Esophagus muscularis mucosa (tissue), 4 donors: Measurements from ENCODE around the gene EID3. TPM values are rescaled to one million over a fixed set of nuclear protein-coding genes. Genes with fewer than 3 reads are reported as not detected.

Experiments
- DNase-seq: peaks from one replicate; pipeline ENCODE4 v3.0.0-alpha.2; 2017; ENCODE audit errors: extremely low spot score
- H3K27ac ChIP-seq, 4 donors: fragments of 200-600 bp; sonication (generic); replicated peaks in 1 of 4; 1 replicate in 3 of 4; 2 replicates in 1 of 4; pipeline ENCODE4 v1.5.1; 2016 to 2019; ENCODE audit warnings: mild to moderate bottlenecking in 1 of 4
- H3K27me3 ChIP-seq, 4 donors: fragments of 200-600 bp; sonication (generic); one replicate each; pipeline versions ENCODE4 v1.5.1 to v1.6.0; 2016 to 2019
- H3K36me3 ChIP-seq, 4 donors: fragments of 200-600 bp; sonication (generic); one replicate each; pipeline ENCODE4 v1.5.1; 2016 to 2019
- H3K4me1 ChIP-seq, 4 donors: fragments of 200-600 bp; sonication (generic); one replicate each; pipeline ENCODE4 v1.5.1; 2016 to 2019
- H3K4me3 ChIP-seq, 4 donors: fragments of 200-600 bp; sonication (generic); 1 replicate in 2 of 4; 2 replicates in 2 of 4; pipeline ENCODE4 v1.5.1; 2016 to 2019; ENCODE audit warnings: mild to moderate bottlenecking in 4 of 4, moderate library complexity in 1 of 4
- H3K9me3 ChIP-seq, 4 donors: fragments of 200-600 bp; sonication (generic); 1 replicate in 3 of 4; 2 replicates in 1 of 4; pipeline ENCODE4 v1.5.1; 2016 to 2019
- EP300 ChIP-seq: sonication (generic); formaldehyde crosslinking; IDR thresholded peaks from one replicate; pipeline ENCODE4 v1.6.1; 2017; ENCODE audit warnings: antibody characterized with exemption
- POLR2A ChIP-seq: fragments of 450-650 bp; IDR thresholded peaks from one replicate; pipeline ENCODE4 v1.6.1; 2017; ENCODE audit warnings: antibody characterized with exemption, moderate library complexity, mild to moderate bottlenecking, low read depth
- POLR2AphosphoS5 ChIP-seq, 2 donors: sonication (generic); formaldehyde crosslinking; IDR thresholded peaks; one replicate each; pipeline ENCODE4 v1.6.1; 2017; ENCODE audit warnings: antibody characterized with exemption in 2 of 2
- WGBS: methylation state at CpG from one replicate; pipeline ENCODE4 v1.1.5; 2018; 5-methylcytosine and 5-hydroxymethylcytosine counted together
- intact Hi-C: fragments of 100-400 bp; cut with DNase I; formaldehyde crosslinking; loops from one replicate; pipeline ENCODE4 v1.15.1; 2023
- total RNA-seq, 4 donors: library from RNA; depleted of rRNA; stranded (reverse); fragments of >200 nt; gene quantifications; one replicate each; pipeline versions ENCODE4 v1.1.0 to v1.2.1, GENCODE V29; 2016
- TF ChIP-seq, protein P1 (sequence below), 3 experiments: fragments of 200-600 bp in 2 of 3; fragments of 450-650 bp in 1 of 3; sonication (generic) in 2 of 3; IDR thresholded peaks; one replicate each; pipeline ENCODE4 v1.5.1; 2017 to 2019; ENCODE audit warnings: antibody characterized with exemption in 3 of 3, mild to moderate bottlenecking in 2 of 3, moderate library complexity in 1 of 3

The EID3 gene
- total RNA-seq, 4 donors from 2014 or later = 7.6 to 19.5 (median 12.1) TPM

DNA sequence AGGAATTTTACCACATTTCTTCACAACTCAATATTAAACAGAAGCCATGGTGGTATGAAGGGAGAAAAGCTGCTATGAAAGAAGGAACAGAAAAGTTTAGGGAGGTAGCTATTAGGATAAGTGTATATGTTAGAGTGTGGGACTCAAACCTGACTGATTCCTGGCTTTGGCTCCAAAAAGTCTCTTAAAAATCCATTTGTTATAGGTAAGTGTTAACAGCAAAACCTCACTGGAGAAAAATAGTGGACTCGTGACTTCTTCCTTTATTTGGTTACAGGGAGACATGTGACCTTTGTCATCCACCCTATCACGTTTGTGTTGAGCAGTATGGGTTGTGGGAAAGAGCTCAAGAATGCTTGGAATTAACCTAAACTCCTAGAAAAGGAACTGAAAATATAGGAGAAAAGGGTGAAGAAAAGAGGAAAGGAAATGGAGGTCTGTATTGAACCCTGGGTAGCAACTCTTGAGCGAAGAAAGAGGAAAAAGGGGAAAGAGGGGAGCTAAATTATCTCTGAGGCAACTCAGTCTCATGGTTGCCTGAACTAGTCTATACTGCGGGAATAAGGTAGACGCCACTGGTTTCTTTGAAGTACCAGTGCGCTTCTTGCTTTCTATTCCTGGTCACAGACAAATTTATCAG lies 3.6 kb upstream of the EID3 start:
- TF ChIP-seq POLR2AphosphoS5 (IDR thresholded peaks at IDR 0.05) = peak in 1 of 2 donors; percentile 25
- TF ChIP-seq, protein P1, sequence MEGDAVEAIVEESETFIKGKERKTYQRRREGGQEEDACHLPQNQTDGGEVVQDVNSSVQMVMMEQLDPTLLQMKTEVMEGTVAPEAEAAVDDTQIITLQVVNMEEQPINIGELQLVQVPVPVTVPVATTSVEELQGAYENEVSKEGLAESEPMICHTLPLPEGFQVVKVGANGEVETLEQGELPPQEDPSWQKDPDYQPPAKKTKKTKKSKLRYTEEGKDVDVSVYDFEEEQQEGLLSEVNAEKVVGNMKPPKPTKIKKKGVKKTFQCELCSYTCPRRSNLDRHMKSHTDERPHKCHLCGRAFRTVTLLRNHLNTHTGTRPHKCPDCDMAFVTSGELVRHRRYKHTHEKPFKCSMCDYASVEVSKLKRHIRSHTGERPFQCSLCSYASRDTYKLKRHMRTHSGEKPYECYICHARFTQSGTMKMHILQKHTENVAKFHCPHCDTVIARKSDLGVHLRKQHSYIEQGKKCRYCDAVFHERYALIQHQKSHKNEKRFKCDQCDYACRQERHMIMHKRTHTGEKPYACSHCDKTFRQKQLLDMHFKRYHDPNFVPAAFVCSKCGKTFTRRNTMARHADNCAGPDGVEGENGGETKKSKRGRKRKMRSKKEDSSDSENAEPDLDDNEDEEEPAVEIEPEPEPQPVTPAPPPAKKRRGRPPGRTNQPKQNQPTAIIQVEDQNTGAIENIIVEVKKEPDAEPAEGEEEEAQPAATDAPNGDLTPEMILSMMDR (IDR thresholded peaks at IDR 0.05) = no peak
- Histone ChIP-seq H3K27me3 (no peaks in the 10 kb centered on the region), H3K4me3 (no peak overlapping the region), H3K36me3 (peaks cover 0 to 71% (median 29%) of the 10 kb centered on the region in 4 donors), H3K9me3 (no peaks in the 10 kb centered on the region), H3K27ac (peak overlapping the region; percentile 8 to 64 (median 56)), H3K4me1 (peaks cover 51 to 97% (median 93%) of the 10 kb centered on the region in 4 donors)
- WGBS = 65% methylated on average over 6 of the region's 6 CpGs
- DNase-seq = no peak
- intact Hi-C loops = loop anchor here (5.0 kb wide), 1 partner anchor 83 kb away; the partner anchor contains the start of gene TXNRD1

DNA sequence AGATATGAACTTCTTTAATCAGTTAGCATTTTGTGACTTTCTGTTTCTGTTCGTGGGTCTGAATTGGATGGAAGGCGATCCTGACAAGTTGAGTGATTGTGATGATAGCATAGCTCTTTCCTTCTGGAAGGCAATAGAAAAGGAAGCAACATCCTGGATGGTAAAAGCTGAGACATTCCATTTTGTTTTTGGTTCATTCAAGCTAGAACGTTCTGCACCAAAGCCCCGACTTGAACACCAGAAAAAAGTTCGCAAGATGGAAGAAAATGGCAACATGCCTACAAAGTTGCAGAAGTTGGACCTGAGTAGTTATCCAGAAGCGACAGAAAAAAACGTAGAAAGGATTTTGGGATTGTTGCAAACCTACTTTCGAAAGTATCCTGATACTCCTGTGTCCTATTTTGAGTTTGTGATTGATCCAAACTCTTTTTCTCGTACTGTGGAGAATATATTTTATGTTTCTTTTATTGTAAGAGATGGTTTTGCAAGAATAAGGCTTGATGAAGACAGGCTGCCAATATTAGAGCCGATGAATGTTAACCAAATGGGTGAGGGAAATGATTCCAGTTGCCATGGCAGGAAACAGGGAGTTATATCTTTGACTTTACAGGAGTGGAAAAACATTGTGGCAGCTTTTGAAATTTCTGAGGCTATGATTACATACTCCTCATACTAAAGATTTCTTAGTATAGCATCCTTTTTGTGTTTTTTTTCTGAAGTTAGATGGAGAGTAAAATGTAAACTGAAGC lies 896 bp downstream of the EID3 start:
- 61% methylated on average over 10 of the region's 10 CpGs for WGBS
- TF ChIP-seq, protein P1 (IDR thresholded peaks at IDR 0.05) = no peak
- peak in 1 of 2 donors; percentile 7 for TF ChIP-seq POLR2AphosphoS5 (IDR thresholded peaks at IDR 0.05)
- DNase-seq = no peak
- peak overlapping the region; percentile 55 to 63 (median 58) for H3K4me3 ChIP-seq
- H3K36me3 ChIP-seq = peaks cover 0 to 45% (median 7%) of the 10 kb centered on the region in 4 donors
- H3K27ac ChIP-seq = peak overlapping the region; percentile 71 to 88 (median 84)
- H3K4me1 ChIP-seq = peaks cover 56 to 92% (median 85%) of the 10 kb centered on the region in 4 donors
- H3K27me3 ChIP-seq = no peaks in the 10 kb centered on the region
- no peaks in the 10 kb centered on the region for H3K9me3 ChIP-seq
- intact Hi-C loops = loop anchor here (5.0 kb wide), 1 partner anchor 87 kb away; the partner anchor contains the start of gene TXNRD1

DNA sequence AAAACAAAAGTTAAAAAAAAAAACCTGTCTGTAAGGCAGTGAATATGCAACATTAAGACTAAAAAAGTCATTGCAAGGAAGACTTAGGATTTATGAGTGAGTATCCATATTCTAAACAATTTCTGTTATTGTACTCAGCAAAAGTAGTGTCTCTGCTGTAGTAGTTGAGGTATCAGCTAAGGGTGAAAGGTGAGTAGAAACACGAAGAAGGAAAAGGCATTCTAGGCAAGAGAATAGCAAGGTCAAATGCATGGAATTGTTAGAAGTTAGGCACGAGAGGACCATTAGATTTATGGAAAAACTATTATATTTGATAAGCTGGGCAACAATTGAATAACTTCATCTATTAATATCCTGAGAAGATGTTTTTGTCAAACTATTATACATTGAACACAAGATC lies 1.8 kb downstream of the EID3 start:
- intact Hi-C loops = no loop called here
- no peak for DNase-seq
- Histone ChIP-seq H3K36me3 (peaks cover 0 to 45% (median 12%) of the 10 kb centered on the region in 4 donors), H3K27ac (peak overlapping the region; percentile 6 to 87 (median 38)), H3K4me3 (peak overlapping the region in 1 of 4 donors; percentile 63), H3K4me1 (peaks cover 49 to 92% (median 82%) of the 10 kb centered on the region in 4 donors), H3K27me3 (no peaks in the 10 kb centered on the region), H3K9me3 (no peaks in the 10 kb centered on the region)
- 72% methylated on average over 2 of the region's 2 CpGs for WGBS
- TF ChIP-seq EP300 (no peak), POLR2A (no peak), POLR2AphosphoS5 (IDR thresholded peaks at IDR 0.05) (no peak)
- TF ChIP-seq, protein P1 (IDR thresholded peaks at IDR 0.05) = no peak

DNA sequence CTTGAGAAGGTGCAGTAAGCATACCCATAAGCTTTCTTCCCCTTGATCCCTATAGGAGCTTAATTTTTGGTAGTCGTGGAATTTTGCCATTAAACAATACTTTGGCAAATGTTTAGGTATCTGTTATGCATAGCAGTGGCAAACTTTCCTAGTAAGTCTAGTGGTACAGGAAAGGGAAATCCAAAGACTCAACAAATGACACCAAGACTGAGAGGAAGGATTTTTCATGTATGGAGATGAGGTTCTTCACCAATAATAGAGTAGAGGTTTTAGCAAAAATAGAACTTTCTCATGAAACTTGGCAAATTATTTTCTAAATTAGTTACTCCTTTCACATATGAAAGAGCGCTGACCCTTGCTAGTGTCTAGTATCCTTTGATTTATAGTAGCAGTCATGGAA lies 2.8 kb downstream of the EID3 start:
- H3K36me3 ChIP-seq = peaks cover 4 to 50% (median 13%) of the 10 kb centered on the region in 4 donors
- intact Hi-C loops = no loop called here
- no peak for DNase-seq
- H3K9me3 ChIP-seq = no peaks in the 10 kb centered on the region
- H3K27ac ChIP-seq = peak overlapping the region; percentile 30 to 87 (median 40)
- no peaks in the 10 kb centered on the region for H3K27me3 ChIP-seq
- TF ChIP-seq POLR2AphosphoS5 (IDR thresholded peaks at IDR 0.05) (no peak), EP300 (no peak), POLR2A (no peak)
- TF ChIP-seq, protein P1 (IDR thresholded peaks at IDR 0.05) = no peak
- H3K4me1 ChIP-seq = peaks cover 49 to 82% (median 72%) of the 10 kb centered on the region in 4 donors
- 93% methylated on average over 2 of the region's 2 CpGs for WGBS
- H3K4me3 ChIP-seq = no peak overlapping the region
